ENCODE measurements around the gene FOXD4. TPM values are rescaled to one million over a fixed set of nuclear protein-coding genes. Genes with fewer than 3 reads are reported as not detected.

FOXD4 gene
- total RNA-seq = under 0.01 and 0.36 TPM in 2 replicates

DNA sequence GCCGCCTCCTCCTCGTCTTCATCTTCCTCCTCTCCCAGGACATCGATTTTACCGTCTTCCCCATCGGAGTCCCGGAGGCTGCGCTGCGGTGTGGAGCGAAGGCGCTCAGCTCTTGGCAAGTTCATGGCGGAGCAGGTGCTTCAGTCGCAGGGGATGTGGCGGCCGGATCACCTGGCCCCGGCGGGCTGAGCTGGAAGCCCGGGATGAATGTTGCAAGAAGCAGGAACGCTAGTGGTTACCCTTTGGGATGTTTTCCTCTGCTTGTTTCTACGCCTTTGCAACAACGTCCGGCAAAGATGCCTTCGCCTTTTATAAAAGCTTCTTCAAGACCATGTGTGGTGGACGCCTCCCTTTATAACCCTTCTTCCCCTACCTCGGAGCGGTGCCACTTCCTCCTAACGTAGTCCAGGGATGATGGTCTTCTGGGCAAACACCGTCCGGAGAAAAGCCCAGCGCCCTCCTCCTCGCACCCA lies at the start of gene FOXD4:
Gene FOXD4 (minus strand): TSS at position 423 of the 473 bp plus-strand sequence. CDS start 298 bp downstream, at position 125.

Other genes with a start within 250 kb of the FOXD4 start
- 5.5 and 7.4 TPM in 2 replicates for gene WASHC1, start 89.0 kb downstream of the FOXD4 start, total RNA-seq
- 34.9 and 50.3 TPM in 2 replicates for gene ZNG1A, start 60.6 kb upstream of the FOXD4 start, total RNA-seq
- 0.34 and 1.3 TPM in 2 replicates for gene DOCK8, start 96.4 kb upstream of the FOXD4 start, total RNA-seq

All from nasal cavity respiratory epithelium epithelial cell of viscerocranial mucosa (primary cell).